LNCaP clone FGC (cell line): ENCODE results near the gene ADM5.
A peak's percentile ranks its signal among the peaks of the same experiment; 100 is the strongest.

Experiments
- DNase-seq: peaks from one replicate; pipeline ENCODE4 v3.0.0-alpha.2; 2011; ENCODE audit warnings: low read depth
- H3K4me3 ChIP-seq: 2 replicates; pipeline ENCODE4 v1.5.1; 2011; ENCODE audit warnings: mild to moderate bottlenecking, low read depth, low read length, control low read depth
- CTCF ChIP-seq: IDR thresholded peaks from 2 replicates; pipeline ENCODE4 v1.5.1; 2012; ENCODE audit warnings: mild to moderate bottlenecking; ENCODE audit not compliant: control insufficient read depth, insufficient read depth; ENCODE audit errors: extremely low read depth

The ADM5 gene

GRCh38 chr19:49683814-49684250, 5.6 kb upstream of the ADM5 start:
- DNase-seq: no peak
- TF ChIP-seq CTCF: no peak
- no peak overlapping the region for H3K4me3 ChIP-seq

GRCh38 chr19:49684251-49684982, 5.0 kb upstream of the ADM5 start:
- DNase-seq: no peak

GRCh38 chr19:49684983-49685553, 4.3 kb upstream of the ADM5 start:
- no peak overlapping the region for H3K4me3 ChIP-seq
- DNase-seq: no peak
- TF ChIP-seq CTCF: no peak

More at GRCh38 chr19:49684251-49684982, 5.0 kb upstream of the ADM5 start:
- peak; percentile 67 for TF ChIP-seq CTCF
- no peak overlapping the region for H3K4me3 ChIP-seq

GRCh38 chr19:49685845-49686332, 3.5 kb upstream of the ADM5 start:
- no peak for DNase-seq
- TF ChIP-seq CTCF: no peak
- H3K4me3 ChIP-seq: no peak overlapping the region

GRCh38 chr19:49686503-49687088, 2.8 kb upstream of the ADM5 start:
- no peak overlapping the region for H3K4me3 ChIP-seq
- TF ChIP-seq CTCF: no peak
- DNase-seq: no peak

- H3K4me3 ChIP-seq: no peak overlapping the region
- no peak for TF ChIP-seq CTCF
- DNase-seq: no peak
Measured at GRCh38 chr19:49687150-49687549, 2.2 kb upstream of the ADM5 start.
